Limb (tissue), 2 donors: ENCODE measurements around the gene SEL1L3.
A peak's percentile ranks its signal among the peaks of the same experiment; 100 is the strongest.

Experiments
- DNase-seq, 2 donors: peaks; one replicate each; pipeline ENCODE4 v3.0.0-alpha.2; 2016; ENCODE audit errors: extremely low spot score in 2 of 2

Gene SEL1L3

DNA sequence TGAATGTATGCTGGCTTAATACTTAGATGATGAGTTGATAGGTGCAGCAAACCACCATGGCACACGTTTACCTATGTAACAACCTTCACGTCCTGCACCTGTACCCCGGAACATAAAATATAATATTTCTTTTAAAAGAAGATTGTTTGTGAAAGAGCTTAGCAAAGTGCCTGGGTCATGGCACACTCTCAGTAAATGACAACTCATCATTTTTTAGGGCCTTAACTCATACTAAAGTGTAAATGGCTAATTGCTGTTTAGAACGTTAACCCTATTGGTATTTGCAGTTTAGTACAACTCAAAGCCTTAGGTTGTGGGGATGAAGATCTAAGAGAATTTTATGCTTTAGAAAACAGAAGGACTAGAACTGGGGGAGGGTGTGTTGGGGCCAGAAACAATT is 67.7 kb downstream of the SEL1L3 start:
- DNase-seq, result no peak

DNA sequence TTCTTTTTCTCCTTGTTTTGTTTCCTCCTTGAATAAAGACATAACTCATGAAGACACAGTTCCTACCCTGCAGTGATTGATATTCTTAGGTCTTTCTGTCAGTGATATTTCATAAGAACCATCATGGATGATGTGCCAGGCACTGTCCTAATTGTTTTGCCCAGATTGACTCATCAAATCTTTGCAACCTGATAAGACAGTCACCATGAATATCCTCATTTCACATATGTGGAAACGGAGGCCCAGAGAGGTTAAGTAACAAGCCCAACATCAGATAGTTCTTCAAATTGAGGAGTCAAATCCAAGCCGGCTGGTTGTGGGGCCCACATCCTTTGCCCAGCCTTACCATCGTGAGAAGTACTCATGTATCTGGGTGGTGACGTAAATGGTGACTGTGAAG is 69.9 kb downstream of the SEL1L3 start:
- DNase-seq, result no peak

GRCh38 chr4:25792200-25792791 is 70.5 kb downstream of the SEL1L3 start:
- no peak for DNase-seq

DNA sequence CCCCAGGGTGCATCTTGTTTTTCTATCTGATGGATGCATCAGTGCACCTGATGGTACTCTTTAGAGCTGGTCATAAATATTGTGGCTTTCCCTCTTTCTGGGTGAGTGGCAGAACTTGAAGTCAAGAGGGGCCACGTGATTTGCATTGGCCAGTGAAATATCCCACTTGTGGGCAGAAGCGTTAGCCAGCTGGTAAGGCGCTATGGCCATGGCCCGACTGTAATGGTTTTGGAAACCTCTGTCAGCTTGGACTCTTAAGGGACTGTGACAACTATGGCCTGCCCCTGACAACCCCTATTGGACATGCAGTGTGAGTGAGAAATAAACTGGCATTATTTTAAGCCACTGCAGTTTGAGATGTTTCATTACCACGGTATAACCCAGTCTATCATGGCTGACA is 72.8 kb downstream of the SEL1L3 start:
- no peak for DNase-seq

DNA sequence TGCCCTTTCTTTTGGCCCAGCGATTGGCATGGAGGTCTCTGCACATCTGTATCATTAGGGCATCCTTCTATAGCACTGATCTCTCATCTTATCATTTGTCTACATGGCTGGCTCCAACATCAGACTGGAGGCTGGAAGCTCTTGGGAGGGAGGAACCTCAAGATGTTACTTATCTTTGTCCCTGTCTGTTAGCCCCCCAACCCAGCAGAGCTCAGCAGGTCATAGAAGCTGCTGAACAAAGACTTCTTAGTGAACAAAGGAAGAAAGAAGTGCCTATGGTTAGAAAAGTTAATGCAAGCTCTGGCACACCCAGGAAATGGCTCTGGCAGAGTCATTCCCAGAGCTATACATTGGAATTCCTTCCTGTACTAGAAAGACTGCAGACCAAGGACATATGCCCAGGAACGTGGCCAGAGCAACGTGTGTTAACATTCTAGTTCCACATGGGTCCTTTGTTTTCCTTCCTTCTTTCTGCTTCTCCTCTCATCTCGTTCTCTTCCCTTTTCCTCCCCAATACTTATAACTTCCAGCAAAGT is 74.0 kb downstream of the SEL1L3 start:
- DNase-seq, result no peak

GRCh38 chr4:25786497-25787065 is 76.2 kb downstream of the SEL1L3 start:
- no peak for DNase-seq

- no peak for DNase-seq
Observed at GRCh38 chr4:25783943-25784342, 78.8 kb downstream of the SEL1L3 start.

GRCh38 chr4:25783126-25783525 is 79.7 kb downstream of the SEL1L3 start:
- DNase-seq, result no peak

DNA sequence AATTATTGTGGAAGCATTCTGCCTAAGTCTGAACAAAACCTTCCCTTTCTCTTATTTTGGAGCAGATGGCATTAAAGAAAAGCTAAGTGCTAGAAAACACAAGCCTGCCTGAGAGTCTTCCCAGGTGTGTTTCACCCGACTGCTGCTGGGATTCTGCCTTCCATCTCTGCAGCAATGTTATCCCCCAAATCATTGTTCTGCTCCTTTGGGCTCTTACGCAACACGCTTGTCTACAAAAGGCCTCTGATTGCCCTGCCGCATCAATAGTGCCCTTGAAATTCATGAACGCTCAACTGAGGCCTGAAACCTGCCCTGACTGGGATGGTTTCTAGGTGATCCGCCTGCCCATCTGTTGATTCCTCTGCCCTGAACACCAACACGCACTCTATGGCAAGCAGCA is 80.3 kb downstream of the SEL1L3 start:
- no peak for DNase-seq

- no peak for DNase-seq
Observed at GRCh38 chr4:25779021-25779420, 83.8 kb downstream of the SEL1L3 start.

DNA sequence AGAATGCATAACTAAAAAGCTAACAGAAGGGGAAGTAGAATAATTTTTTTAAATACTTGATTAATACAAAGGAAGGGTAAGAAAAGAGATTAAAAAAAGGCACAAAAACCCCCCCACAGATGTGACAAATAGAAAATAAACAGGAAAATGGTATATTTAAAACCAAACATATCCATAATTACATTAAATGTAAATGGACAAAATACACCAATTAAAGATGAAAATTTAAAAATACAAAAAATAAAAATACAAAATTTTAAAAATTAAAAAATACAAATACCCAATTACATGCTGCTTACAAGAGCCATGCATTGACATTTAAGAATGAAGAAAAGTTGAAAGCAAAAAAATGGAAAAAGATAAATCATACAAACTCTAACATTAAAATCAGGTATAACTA is 86.0 kb downstream of the SEL1L3 start:
- no peak for DNase-seq

- no peak for DNase-seq
Observed at GRCh38 chr4:25775166-25775565, 87.6 kb downstream of the SEL1L3 start.

DNA sequence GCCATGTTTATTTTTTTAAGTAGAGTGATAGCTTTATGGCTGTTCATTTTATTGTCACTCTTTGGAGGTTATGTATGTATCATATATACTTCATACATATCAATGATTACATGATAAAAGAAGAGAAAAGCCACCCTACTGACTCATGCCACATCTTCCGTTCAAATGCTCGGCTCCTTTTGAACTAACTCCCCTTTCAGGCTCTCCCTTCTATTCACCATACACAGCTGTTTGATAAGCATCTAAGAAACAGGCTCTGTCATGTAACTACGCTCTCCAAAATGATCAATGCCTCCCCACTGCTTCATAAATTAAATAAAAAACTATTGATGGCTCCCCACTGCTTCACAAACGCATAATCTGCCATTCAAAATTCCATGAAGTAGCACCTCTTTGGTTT is 89.4 kb downstream of the SEL1L3 start:
- no peak for DNase-seq

DNA sequence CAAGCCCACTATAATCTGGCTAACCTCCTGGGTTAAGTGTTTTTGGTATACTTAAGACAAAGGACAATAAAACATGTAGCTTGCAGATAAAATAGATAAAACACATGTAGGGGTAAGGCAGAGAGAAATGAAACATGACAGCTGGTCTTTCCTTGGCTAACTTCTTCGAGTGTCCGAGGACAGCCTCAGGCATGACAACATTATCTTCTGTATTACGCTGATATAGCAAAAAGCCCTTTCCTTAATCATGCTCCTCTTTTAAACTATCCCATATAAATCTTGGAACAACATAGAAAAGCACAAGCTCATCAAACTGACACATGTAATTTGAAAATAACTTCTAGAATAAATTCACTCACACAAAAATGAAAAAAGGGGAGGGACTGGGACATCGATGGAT is 91.1 kb downstream of the SEL1L3 start:
- no peak for DNase-seq

DNA sequence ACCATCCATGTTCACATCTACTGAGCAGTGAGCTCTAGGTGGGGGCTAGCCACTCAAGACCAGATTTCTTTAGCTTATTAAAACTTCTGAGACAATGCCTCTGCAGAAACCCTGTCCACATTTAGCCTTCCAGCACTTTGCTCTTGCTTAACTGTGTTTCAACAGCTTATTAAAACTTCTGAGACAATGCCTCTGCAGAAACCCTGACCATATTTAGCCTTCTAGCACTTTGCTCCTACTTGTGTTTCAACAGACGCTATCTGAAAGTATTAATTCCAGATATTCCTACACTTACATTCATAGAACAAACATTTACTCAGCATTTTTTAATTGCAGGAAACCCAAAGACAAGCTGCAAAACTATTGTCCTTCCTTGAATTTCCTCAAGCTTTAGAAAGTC is 91.9 kb downstream of the SEL1L3 start:
- DNase-seq, result no peak

DNA sequence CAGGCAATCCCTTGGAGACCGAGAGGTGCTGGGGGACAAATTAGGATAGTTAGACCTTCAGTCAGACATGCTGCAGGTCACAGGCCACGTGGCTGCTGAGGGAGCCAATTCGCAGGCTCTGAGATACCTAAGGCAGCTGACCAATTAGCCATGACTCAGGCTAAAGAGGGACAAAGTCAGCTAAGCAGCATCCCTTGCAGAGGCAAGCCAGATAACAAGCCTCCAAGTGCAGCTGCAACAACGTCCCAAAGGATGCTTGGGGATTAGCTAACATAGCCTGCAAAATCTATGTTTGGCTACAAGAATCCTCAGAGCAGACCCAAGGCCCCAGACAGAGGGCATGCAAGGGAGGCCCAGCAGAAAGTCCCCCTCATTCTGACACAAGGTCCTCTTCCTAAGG is 93.5 kb downstream of the SEL1L3 start:
- DNase-seq, result no peak

DNA sequence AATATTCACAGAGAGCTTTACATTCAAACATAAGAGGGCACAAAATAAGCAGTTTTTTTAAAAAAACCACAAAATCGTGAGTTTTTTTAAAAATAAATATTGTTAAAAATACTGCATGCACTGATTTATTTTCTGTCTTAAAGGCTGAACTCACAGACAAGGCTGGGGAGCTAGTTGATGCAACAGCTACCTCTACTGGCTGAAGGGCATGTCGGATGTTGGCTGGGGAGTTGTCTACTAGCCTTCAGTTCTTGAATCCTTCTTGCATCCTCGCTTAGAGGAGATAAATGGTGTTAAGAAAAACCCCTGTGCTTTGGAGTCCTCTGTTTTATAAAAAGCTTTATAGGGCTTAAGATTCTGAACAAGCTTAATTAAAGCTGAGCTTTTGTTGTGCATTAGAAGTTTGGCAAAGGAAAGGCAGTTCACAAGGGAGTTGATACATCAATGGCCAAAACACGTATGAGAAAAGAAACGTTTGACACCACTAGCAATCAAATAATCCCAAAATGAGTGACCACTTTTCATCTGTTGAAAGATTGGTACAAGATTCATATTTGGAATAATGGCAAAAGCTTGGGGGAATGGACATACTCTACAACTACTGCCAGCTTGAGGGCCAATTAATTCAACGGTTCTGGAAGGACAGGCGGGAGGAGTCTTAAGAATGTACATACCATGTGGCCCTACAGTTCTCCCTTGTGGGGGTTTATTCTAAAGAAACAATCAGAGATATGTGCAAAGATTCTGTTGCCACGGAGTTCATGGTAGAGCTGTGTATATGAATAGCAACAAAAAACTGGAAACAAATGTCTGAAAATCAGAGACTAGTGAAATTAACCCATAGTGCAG is 94.7 kb downstream of the SEL1L3 start:
- DNase-seq, result peak; percentile 71 to 75

DNA sequence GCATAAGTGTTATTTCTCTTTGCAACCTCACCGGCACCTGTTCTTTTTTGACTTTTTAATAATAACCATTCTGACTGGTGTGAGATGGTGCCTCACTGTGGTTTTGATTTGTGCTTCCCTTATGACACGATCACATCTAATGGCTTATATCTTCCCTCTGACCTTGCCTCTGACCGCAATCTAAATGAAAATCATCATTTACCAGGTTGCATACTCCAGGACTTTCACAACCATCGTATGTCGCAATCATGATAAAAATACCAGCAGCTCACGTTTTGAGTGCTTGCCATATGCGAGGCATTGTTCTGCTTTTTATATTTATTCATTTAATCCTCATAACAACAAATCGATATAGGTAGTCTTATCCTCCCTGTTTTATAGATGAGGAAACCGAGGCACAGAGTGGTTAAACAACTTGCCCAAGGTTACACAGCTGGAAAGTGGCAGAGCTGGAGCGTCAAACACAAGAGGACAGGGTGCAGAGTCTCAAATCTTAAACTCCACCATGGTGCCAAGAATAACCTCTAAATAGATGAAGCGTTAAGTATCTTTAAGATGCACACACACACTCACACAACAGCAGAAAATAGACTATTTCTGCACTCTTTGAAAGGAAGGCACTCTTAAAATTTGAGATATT is 102.2 kb downstream of the SEL1L3 start:
- DNase-seq, result no peak

DNA sequence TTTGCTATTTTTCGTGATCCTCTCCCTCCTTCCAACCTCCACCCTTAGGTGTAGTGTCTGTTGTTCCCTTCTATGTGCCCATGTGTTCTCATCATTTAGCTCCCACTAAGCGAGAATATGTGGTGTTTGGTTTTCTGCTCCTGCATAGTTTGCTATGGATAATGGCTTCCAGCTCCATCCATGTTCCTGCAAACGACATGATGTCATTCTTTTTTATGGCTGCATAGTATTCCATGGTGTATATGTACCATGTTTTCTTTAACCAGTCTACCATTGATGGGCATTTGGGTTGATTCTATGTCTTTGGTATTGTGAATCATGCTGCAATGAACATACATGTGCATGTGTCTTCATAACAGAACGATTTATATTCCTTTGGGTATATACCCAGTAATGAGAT is 102.7 kb downstream of the SEL1L3 start:
- DNase-seq, result no peak

- no peak for DNase-seq
Observed at GRCh38 chr4:25759101-25759500, 103.7 kb downstream of the SEL1L3 start.

GRCh38 chr4:25757452-25757851 is 105.3 kb downstream of the SEL1L3 start:
- no peak for DNase-seq

DNA sequence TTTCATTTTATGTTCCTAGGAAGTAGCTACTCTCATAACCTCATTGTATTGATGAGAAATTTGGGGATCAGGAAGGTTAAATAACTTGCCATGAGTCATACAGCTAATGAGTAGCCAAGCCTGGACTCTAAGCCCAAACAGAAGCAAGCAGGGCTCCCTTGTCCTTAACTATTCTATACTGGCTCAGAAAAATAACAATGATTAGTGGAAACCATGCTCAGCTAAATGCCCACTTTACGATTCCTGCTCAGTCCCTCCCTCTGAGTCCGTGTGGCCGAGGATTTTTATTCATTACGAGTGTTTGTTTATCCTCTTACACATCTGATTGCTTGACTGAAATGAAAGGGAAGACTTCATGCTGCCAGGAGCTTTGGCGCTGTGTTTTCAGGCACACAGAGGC is 106.3 kb downstream of the SEL1L3 start:
- no peak for DNase-seq
